NT2/D1 (cell line): ENCODE results near the gene MANF.

Experiments
- DNase-seq: peaks from one replicate; pipeline ENCODE4 v3.0.0-alpha.2; 2011; ENCODE audit warnings: low read depth, low spot score
- H3K27me3 ChIP-seq: 2 replicates; pipeline ENCODE4 v1.6.0; 2011; ENCODE audit warnings: mild to moderate bottlenecking; ENCODE audit not compliant: insufficient read length, insufficient read depth
- H3K36me3 ChIP-seq: 2 replicates; pipeline ENCODE4 v1.6.1; 2011; ENCODE audit warnings: mild to moderate bottlenecking, low read length, mixed read lengths; ENCODE audit not compliant: insufficient read depth, insufficient read length
- H3K4me1 ChIP-seq: 2 replicates; pipeline ENCODE4 v1.5.1; 2011; ENCODE audit not compliant: insufficient read depth, insufficient read length
- H3K4me3 ChIP-seq: 2 replicates; pipeline ENCODE4 v1.5.1; 2011; ENCODE audit warnings: low read depth; ENCODE audit not compliant: insufficient read length
- H3K9ac ChIP-seq: 2 replicates; pipeline ENCODE4 v1.6.0; 2011; ENCODE audit warnings: low read depth; ENCODE audit not compliant: insufficient read length
- H3K9me3 ChIP-seq: 2 replicates; pipeline ENCODE4 v1.5.1; 2011; ENCODE audit warnings: mild to moderate bottlenecking, low read length; ENCODE audit not compliant: insufficient read depth
- SUZ12 ChIP-seq: IDR thresholded peaks from 2 replicates; pipeline ENCODE4 v1.6.1; 2011; ENCODE audit not compliant: insufficient read length, insufficient read depth; ENCODE audit errors: extremely low read depth
- YY1 ChIP-seq: IDR thresholded peaks from 2 replicates; pipeline ENCODE4 v1.6.1; 2011; ENCODE audit not compliant: insufficient read length, insufficient read depth
- ZNF274 ChIP-seq: IDR thresholded peaks from 2 replicates; pipeline ENCODE4 v1.6.1; 2011; ENCODE audit warnings: mild to moderate bottlenecking, low read depth, low read length

MANF gene

GRCh38 chr3:51436998-51437639, 52.0 kb downstream of the MANF start:
- no peak overlapping the region for H3K9ac ChIP-seq
- no peaks in the 10 kb centered on the region for H3K4me1 ChIP-seq
- TF ChIP-seq ZNF274 (no peak), SUZ12 (no peak), YY1 (no peak)
- H3K4me3 ChIP-seq = no peak overlapping the region
- no peaks in the 10 kb centered on the region for H3K27me3 ChIP-seq
- H3K36me3 ChIP-seq = peaks cover 55% of the 10 kb centered on the region
- DNase-seq = no peak
- H3K9me3 ChIP-seq = no peaks in the 10 kb centered on the region
